GM18519 (cell line): ENCODE results near the gene USP49.
A peak's percentile ranks its signal among the peaks of the same experiment; 100 is the strongest.

Experiments used
- ATAC-seq: cut with Tn5 transposase; IDR thresholded peaks from one replicate; pipeline ENCODE4 v1.9.1; 2021; ENCODE audit warnings: mild to moderate bottlenecking, moderate library complexity; ENCODE audit not compliant: unreplicated experiment, low FRiP score

Gene USP49

DNA sequence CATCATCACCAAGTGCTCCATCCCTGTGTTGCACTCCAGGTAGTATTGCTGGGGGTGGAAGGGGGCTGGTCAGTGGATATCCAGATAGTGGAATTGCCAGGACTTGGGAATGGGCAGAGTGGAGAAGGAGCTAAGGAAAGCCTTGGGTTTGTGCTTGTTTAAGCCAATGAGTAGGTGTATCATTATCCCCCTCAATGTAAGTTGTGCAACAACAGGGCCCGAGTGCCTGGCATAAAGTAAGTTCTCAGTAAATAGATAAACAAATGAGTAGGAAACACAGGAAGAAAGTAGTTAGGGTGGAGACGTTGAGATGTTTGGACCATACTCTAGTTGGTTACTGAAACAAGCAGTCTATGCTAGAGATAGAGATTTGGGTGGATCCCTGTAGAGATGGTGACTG lies 36.6 kb upstream of the USP49 start:
- no peak for ATAC-seq

DNA sequence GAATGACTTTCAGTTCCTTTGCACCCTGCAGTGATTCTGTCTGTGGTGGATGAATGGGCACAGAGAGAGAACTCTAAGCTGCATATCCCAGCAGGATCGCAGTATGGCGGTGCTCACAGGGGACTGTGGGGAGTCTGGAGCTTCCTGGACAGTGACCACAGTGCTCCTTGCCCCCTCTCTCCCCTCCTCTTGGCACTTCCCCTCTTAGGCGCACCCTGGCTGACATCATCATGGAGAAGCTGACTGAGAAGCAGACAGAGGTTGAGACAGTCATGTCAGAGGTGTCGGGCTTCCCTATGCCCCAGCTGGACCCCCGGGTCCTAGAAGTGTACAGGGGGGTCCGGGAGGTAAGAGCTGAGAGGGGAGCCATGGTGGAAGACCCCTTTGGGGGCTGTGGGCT lies 34.7 kb upstream of the USP49 start:
- no peak for ATAC-seq

DNA sequence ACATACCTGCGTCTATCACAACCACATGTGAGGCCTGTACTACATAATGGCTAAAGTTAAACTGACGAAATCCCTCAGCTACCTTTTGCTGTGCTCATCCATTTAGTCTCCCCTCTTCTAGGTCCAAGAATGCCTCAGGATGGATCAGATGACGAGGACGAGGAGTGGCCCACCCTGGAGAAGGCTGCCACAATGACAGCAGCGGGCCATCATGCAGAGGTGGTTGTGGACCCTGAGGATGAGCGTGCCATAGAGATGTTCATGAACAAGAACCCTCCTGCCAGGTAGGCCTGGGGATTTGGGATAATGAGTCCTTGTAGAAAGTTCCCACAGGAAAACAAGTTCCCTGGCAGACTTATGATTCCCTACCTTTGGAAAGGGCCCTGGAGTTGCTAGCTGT lies 32.1 kb upstream of the USP49 start:
- ATAC-seq = no peak

DNA sequence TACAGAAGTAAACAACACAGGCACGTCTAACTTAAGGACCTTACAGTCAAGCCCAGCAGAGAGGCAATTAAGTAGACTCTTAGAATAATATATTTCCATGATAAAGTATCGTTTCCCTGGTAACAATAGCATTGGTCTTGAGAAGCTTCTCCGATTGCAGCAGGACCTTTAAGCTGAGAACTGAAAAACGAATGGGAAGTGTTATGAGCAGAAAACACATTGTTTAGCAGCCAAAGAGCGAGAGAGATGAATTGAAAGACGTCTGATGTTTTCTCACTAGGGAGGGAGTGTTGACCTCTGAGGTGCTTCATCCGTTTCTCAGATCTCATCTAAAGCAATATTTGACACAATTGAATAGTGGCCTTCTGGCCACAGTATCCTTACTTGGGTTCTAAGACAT lies 27.0 kb upstream of the USP49 start:
- ATAC-seq = no peak

DNA sequence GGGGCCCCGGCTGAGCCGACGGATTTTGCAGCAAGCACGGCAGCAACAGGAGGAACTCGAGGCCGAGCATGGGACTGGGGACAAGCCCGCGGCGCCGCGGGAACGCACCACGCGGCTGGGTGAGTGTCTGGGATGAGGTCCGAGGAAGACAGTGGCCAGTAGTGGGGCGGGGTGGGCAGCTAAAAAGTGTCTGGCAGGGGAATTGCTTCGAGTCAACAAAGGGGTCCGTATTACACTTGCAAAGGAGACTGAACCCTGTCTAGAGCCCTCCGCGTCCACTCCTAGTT lies 26.5 kb upstream of the USP49 start:
- ATAC-seq = no peak

DNA sequence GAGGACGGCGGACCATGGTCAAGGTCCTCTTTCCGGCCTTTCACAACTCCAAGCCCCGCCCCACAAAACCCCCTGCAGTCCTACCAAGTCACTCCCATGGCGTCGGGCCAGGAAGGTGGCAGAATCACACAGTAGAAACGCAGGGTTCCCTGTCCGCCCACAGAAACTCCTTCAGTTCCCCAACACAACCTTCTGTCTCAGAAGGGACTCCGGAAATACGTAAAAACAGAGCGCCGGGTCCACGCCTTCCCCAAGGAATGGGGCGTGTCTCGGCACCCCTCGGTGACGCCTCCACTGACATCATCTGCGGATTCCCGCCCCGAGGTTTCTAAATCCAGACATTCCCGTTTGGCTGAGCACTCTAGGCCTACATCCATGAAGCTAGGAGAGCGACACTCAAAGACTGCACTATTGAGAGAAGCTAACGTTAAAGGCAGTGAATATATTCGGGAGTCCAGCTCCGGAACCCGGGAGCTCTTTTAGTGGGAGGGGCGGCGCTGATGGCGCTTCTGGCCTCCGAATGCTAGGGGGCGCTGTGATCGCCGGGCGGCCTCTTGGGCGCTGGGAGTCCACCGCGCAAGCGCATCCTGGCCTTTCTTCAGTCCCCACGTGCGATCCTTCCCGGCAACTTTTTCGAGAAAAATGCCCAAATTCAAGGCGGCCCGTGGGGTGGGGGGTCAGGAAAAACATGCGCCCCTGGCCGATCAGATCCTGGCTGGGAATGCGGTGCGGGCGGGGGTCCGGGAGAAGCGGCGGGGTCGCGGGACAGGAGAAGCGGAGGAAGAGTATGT lies 25.9 kb upstream of the USP49 start, which contains the start of the genes BYSL and MED20:
Gene BYSL, plus strand, starts transcription at position 579 of the 791 bp plus-strand sequence. Its CDS starts 64 bp downstream, at position 643.
Gene MED20, minus strand, starts transcription at position 219 of the 791 bp plus-strand sequence. Its CDS starts 121 bp downstream, at position 98.
- peak; percentile 82 for ATAC-seq

DNA sequence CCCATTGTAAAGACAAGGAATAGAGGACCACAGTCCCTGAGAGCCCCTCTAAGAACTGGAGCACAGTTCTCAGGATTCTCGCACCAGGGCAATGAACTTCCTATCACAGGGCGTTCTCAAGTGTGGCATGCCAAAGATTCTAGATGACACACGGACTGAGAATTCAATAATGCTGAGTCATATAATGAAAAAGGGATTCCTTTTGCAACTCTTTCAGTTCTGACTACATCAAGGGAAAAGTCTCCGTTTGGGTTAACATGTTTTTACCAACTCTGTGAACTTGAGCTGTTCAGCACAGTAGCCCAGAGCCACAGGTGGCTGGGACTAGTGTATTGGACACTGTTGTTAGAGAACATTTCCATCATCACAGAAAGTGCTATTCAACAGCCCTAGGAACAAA lies 22.4 kb upstream of the USP49 start:
- no peak for ATAC-seq

DNA sequence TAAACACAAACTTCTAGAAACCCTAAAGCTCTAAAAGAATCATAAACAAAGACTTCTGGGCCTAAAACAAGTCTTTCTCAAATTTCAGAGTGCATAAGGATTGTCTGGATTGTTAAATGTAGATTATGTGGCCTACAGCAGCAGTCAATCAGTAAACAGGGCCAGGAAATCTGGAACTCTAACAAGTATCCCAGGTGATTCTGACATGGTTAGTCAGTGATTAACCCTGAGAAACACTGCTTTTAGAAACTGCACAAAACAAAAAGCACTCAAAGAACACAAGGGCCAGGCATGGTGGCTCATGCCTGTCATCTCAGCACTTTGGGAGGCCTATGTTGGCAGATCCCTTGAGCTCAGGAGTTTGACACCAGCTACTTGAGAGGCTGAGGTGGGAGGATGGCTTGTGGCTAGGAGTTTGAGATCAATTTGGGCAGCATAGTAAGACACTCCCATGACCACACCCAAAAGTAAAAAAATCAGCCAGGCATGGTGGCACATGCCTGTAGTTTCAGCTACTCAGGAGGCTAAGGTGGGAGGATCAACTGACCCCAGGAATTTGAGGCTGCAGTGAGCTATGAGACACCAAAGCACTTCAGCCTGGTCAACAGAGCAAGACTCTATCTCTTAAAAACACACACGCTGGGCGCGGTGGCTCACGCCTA lies 19.8 kb upstream of the USP49 start:
- ATAC-seq = no peak

DNA sequence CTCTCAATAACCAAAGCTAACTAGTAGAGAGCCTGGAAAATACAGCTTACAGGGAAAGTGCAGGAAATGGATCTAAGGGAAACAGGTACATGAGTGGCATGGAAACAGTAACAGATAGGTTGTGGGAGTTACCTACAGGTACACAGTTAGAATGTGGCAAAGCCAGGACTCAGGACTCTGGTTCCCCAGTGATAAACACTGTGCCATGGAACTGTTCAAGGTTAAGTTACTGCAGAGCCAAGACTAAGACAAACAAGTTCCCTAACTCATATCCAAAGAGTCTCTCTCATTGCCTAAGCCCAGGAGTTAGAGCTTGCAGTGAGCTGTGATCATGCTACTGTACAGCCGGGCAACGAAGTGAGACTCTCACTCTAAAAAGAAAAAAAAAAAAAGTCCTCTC lies 19.2 kb upstream of the USP49 start:
- ATAC-seq = no peak

DNA sequence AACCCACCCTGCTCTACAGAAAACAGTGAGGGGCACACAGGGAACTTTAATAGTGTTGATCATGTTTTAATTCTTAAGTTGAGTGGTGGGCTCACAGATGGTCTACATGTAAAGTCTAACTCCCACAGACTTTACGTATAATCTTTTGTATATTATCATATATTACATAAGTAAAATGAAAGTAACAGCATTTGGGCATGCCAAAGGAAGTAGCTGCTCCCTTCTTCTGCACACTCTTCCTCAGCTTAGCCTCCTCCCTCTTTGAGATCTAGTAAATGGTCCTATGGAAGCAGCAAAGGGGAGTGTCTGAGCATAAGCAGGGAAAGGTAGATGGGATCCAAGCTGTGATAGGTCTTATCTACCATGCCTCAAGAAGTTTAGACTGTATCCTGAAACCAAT lies 14.6 kb upstream of the USP49 start:
- ATAC-seq = no peak

DNA sequence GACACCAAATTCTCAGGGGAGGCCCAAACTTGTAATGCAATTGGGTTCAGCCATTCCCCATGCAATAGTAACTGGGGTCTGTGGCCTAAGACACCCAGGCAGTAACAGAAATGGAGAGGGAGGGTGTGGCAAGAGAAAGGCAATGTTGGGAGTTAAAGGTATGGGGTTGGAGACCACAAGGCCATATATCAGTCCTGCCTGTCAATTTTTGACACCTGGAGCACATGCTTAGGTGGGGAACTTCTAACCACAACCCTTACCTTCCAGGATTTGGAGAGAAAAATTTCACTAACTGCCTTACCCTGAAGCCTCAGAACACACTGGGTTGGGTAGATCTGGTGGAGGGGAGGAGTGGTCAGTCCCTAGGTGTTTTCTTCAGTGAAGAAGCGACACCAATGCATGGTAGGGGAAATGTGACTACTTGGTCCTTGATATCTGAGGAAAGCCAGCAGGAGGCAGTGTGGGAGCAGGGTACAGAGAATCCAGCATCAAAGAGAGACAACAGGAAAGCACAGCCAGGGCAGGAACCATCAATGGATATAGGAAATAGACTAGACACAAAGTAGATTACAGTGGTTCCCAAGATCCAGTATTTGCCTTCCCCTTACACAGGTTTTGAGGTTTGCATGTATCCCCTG lies 6.8 kb upstream of the USP49 start:
- no peak for ATAC-seq

DNA sequence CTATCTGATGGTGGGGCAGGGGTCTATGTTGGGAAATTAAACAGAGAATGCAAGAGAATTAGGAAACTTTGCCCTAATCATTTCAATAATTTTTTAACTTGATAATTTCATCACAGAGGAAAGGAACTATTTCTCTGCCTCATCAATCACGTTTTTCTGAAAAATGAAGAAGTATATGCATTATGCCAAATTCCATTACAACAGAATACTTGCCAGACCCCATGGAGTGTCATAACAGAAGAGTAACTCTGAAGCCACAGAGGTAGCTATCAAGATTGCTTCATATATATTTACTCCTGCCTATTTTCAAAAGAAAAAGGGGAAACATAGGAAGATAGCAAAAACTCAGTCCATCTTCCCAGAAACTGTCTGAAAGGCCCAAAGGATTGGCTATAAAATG lies 5.7 kb upstream of the USP49 start:
- ATAC-seq = no peak

DNA sequence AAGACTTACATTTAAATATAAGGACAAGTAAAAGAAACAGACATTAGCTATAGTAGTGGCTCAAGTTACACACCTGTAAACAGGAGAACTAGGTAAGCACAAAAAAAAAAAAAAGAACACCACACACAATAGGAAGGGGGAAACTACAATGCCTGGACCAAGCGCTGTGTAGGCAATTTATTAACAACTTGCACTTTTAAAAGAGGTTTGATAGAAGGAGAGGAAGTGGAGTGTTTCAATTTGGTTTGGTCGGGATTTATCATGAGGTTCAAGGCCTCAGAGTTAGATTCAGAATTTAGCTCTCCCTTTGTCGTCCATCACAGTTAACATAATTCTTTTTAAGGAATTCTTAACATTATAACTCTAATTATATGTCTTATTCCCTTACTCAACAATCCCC lies 1.1 kb upstream of the USP49 start:
- ATAC-seq = no peak

DNA sequence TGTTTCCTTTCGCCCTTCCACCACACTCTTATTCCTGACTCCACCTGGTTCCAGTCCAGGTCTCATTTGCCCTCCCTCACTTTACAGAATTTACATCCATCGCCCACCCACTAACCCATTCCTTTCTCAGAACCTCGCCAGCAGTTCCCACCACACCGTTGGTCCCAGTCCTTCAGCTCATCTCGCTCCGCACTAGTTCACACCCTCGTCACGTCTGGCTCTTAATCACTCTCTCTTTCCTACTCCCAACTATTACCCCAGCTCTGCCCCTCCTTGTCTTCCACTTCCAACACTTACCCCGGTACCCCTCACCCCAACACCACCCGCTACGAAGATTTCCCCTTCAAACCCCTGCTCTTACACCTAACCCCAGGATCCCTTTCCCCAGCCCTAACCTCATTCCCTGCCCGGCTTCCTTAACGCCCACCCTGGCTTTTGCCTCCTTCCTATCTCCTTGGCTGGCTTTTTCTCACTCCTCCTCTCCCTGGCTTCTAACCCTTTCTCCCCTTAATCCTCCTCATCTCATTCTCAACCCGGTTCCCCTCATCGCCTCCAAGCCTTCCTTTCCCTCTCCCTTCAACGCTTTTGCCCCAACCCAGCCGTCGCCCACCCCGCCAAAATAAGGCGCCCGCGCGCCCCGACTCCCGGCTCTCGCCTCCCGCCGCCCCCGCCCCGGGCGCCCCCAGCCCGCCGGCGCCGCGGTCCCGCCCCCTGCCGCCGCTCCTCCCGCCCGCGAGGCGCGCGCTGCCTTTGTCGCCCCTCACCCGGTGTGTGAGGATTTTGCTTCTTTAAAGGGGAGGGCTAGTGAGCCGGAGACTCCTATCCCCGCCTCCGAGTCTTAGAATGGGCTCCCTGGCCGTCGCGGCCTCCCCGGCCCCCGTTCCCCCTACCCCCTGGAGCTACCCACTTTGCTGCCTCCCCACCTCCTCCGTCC lies 542 bp downstream of the USP49 start:
- ATAC-seq = no peak

DNA sequence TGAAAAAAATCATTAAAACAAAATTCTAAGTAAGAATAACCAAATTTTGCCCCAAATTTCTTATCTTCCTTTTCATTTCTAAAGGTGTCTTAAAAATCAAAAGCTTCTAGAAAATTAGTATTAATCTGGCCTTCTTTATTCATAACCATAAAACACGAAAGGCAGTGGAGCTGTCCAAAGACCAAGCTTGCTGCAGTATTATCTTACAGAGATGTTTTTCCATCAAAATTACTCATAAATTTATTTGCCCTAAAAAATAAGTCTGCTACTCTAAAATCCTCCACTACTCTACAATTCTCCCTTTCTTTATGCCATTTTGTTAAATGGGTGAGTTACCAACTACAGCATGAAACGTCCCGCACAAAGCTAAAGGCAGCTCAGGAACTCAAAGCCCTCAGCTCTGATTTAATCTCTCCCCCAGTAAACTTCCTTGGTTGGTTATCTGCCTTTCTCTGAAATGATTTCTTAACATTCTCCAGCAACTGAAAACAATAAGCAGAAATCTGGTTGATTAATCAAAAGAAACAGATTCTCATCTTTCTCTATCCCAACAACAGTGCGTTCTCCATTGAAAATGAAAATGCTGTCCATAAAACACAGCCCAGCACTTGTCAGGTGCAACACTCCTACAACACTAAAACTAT lies 2.1 kb downstream of the USP49 start:
- no peak for ATAC-seq

DNA sequence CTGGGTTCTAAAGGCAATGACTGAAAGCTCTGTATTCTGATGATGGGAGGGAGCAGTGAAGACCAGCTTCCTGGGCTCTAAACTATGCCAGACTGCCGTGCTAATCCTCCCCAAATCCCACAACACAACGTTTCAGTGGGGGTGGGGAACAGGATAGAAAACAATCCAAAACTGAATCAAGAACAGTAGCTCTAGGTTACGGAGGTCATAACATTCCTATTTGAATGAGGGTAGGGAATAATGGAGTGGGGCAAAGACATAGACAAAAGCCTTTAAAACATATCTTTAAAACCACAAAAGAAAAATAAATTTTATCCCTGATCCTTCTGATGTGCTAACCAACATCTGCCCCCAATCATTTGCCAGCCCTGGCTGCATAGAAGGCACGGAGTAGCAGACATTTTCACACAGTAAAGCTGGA lies 7.8 kb downstream of the USP49 start:
- ATAC-seq = no peak

DNA sequence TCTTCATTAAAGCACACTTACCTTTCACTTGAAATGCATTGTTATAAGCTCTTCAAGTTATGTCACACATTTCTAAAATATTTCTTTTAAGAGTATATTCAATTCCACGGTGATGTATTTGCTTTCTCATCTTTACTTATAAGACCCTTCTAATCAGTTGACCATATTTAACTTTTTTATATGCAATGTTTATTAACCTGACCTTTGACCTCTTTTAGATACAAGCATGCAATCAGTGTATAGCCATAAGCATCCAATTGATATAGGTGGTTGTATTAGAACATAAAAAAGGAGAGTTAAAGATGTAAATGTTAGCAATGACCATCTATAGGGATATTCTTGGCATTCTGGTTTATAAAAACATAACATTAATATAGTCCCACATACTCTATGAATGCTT lies 9.2 kb downstream of the USP49 start:
- ATAC-seq = no peak

DNA sequence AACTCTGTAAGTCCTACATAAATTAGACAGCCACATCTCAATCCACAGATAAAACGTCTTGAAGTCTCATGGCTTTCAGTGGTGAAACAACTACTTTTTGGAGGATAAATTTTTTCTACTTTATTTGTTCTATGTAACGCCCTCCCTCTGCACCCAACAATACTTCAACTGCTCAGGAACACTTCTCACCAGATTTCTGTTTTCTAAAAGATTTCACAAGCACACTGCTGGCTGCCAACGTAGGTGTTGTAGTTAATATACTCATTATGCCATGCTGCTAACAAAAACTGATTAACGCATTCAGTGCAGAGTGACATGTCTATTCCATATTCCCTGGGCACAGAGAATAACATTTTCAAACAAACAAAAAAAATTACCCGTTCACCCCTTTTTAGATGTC lies 10.2 kb downstream of the USP49 start:
- ATAC-seq = no peak

DNA sequence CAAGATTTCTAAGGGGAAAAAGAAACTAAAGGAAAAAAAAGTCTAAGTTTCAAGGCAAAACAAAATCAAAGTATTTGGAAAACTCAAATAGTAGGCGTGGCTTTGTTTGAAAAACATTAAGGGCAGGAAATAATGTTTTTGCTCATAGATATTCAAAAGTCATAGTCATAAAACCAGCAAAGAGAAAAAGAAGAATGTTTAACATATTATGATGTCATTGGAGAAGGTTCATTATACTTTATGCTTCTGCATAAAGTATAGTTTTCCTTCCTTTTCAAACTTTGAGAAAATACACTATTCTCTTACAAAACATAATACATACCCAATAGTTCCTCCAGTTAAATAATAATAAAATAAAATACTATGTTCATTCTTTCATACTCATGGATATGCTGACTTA lies 13.7 kb downstream of the USP49 start:
- no peak for ATAC-seq

DNA sequence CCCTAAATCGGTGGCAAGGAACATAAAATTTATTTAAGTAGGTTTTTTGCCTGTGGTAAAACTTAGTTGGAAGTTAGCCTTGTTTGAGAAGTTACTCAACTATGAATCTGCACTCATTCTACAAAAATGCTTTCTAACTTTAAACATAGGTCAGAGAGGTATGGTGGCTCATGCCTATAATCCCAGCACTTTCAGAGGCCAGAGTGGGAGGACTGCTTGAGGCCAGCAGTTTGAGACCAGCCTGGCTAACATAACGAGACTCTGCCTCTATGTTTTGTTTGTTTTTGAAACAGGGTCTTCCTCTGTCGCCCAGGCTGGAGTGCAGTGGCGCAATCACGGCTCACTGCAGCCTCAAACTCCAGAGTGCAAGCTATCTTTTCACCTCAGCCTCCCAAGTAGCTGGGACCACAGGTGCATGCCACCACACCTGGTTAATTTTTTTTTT lies 16.2 kb downstream of the USP49 start:
- ATAC-seq = no peak
